COR-L47 (cell line): Measurements from ENCODE around the gene NTF3.

ENCODE experiments used
- DNase-seq: peaks from one replicate; lab custom pipeline; 2025; lab: John Stamatoyannopoulos, UW

NTF3 gene

DNA sequence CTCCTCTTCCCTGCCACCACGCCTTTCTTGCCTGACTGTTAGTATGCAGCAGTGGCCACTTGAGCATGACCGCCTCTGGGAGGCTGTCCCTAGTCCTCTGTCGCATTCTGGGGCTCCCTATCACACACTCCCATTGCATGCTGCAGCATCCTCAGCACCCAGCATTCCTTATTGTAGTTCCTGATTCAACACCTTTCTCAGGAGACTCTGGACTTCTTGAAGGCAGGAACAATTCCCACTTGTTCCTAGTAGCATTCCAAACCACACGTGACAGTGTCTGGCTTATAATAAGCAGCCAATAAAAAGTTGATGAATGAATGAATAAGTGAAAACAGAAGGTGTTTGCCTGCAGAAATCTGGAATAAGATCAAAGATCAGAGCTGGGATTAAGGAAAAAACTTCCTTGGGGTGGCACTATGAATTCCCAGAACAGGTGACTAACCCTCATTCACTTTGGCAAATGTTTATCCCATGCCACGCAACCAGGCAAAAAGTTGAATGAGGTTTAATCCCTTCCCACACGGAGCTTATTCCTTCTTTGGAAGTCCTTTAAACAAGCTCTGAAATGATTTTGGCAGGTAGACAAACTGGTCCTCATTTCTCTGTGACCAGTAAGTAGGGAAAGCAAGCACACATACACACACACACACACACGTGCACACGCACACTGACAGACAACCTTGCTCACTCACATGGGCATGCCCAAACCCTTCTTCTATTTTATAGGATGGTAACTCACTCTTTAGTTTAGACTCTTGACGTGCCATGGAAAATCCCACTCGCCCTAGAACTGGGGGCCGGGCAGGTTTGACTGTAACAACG, 26.5 kb downstream of the NTF3 start:
- no peak for DNase-seq

DNA sequence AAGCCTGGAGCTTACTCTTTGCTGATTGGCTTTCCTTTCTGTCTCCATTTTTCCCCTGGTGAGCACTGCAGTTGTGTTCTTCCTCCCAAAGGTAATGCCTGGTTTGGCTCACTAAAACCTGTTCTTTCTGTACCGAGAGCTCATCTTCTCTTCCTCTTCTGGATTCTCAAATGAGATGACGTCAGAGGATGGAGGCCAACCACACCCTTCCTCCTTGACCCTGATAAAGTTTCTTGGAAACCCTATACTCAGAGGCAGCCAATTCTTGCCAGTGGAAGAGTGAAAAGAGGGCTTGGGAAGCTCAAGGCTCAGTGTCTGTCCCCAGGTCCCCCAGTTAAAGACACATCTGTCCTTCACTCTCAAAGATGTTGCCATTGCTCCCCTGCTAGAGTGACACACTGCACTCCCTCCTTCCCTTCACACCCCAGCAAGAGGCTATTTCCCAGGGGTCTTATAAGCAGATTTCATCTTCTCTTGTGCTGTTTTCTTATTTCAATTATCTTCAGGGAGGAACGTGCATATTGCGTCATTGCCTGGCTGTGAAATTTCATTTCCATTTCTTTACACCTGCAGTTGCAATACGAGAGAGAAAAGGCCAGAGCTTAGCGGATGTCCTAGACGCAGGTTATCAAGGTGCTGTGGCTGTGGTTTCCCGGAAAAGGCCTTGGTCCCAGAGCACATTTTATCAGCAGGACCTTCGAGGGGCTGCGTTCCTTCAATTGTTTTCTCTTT, 27.3 kb downstream of the NTF3 start:
- no peak for DNase-seq

DNA sequence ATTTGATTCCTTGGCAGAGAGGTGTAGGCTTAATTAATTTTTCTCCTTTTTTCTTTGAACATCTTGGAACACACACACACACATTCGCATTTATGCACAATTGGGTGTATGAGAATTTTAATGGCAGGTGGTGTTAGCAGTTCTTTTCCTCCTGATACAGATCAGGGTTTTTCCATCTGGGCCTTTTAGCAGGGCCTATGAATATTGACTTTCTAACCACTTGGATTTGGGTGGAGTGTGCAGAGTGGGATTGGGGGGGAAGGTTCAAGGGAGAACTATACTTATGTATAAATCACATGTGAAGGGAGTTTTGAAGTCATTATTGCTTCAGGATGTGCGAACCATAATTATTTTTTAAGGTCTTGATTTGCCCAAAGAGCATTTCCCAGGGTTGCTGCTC, 28.9 kb downstream of the NTF3 start:
- DNase-seq: no peak

DNA sequence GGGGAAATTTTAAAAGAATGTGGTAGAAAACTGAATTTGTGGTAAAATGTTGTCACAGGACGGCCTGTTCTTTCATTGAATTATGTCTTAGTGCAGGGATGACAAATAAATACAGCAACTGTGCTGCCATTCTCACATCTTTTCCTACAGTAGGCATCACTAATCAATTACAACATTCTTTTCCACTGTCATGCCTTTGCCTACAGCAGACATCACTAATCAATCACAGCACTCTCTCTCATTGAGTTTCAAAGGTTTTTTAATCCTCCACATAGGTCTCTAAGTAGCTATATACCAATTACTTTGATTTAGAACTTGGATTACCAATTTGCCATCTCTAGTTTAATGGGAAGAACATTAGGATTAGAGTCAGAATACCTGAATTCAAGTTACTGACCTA, 30.1 kb downstream of the NTF3 start:
- DNase-seq: no peak

DNA sequence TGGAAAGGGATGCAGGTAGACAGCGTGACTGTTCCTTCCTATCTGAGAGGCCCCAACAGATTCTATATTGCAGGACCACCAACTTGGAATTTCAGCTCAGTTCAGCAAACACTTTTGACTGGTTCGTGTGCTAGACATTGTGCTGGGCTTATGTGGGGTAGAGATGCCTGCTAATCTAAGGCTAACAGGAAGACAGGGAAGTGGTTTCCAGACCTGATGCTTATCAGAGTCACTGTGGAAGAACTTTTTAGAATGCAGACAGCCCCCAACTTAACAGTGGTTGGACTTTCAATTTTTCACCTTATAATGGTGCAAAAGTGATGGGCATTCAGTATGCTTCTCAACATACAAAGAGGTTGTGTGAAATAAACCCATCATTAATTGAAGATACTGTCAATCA, 32.2 kb downstream of the NTF3 start:
- no peak for DNase-seq

DNA sequence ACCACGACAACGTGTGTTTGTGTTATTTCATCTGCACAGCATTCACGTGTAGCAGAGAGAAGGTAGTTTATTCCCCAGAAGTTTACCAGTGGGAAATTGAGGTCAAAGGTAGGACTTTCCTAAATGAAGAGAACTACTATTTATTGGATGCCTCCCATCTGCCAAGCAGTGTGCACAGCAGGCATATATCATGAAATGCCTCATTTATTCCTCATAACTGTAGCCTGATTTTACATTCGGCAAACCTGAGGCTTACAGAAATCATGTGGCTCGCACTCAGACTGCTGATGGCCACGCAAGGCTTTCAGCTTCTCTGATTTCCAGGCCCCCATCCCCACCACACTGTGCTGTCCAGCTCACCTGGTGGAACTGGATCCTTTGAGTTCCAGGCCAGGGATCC, 33.5 kb downstream of the NTF3 start:
- no peak for DNase-seq

DNA sequence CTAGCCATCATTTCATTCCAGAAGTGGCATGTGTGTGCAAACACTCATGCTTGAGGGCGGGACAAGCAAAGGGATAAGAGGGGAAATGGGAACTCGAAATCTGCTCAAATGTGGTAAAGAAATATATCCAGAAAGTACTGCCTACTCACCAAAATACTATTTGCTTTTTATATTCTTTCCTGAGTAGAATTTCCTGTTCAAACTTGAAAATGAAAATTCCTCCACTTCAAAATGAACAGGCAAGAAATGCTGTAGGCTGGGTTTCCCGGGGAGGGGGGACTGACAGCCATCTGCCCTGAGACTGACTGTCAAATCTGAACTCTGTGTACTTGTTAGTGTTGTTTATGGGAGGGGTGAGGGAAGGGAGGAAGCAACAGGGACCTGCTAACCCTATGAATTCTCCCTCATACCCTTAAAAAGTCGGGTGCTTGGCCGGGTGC, 34.6 kb downstream of the NTF3 start:
- no peak for DNase-seq

DNA sequence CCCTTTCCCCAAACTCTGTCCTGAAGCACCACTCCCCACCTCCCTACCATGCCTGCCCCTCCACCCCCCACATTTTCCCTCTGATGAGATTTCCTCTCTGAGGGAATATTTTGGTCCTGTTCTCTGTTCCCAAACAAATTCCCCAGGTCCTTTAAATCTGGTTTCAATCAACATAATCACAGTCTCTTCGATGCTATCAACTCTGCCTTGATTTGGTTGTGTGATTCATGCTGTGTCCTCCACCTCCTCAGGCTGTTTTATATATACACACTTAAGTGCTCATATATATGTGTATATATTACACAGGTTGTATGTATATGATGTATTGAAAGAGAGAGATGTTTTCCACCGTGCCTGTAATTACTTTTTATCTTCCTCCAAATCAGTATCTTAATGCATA, 36.0 kb downstream of the NTF3 start:
- no peak for DNase-seq

DNA sequence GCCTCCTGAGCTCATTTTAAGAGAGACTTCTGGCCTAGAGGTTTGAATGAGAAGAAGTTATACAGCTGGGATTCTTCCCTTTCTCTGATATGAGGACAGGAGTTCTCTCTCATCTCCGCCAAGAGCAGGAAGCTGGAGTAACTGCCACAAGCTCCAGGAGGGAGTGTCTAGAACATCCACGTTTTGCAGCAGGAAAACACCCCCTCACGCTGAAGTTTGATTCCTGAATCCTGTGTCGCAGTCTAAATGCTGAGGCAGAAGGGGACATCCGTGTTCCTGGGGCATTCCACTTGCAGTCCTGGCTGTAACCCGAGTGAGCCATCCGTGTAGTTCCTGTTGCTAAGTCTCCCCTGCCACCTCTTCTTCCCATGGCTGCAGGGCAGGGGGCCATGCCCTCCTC, 38.3 kb downstream of the NTF3 start:
- DNase-seq: no peak

DNA sequence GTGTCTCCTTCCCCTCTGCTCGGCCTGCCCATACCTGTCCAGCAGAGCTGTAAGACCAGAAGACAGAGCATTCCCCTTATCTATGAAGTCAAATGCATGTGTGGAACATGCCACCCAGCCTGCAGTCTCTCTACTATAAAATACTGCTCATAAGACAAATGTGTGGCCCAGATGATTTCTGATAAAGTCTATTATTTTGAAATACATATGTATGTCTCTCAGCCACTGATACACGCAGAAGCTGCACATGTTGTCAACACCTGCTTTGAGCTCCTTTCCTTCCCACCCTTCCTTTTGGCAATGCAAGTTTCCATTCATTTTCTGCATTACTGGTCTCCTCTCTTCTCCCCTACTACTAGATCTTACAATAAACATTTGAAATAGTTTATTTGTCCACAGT, 38.8 kb downstream of the NTF3 start:
- no peak for DNase-seq

DNA sequence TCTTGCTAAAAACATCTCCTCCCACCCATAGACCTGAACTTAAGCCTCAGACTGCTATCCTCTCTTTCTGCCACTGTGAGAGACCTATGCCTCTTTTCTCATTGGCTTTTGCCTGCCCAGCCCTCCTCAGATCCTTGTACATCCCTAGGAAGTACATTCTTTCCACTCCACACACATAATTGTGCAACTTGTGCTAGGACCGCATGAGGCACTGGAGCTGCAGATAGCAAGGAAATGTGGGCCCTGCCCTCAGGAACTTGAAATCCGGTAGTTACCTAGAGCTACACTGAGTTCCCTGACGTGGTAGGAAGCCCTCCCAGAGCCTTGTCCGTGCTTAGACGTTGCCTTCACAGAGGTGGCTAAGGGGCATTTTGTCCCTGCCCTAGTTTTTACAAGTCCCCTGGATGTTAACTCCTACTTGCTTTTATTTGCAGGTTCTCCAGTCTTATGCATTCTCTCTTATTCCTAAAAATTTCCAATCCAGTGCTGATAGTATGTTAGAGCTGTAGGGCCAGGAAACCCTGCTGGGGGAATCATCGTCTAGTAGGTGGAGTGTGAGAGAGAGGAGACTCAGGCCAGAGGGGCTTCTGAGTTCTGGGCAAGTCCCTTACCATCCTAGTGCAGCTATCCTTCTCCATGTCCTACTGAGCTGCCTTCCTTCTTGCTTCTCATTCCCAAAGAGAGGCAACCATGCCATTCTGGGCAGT, 41.3 kb downstream of the NTF3 start:
- DNase-seq: no peak

DNA sequence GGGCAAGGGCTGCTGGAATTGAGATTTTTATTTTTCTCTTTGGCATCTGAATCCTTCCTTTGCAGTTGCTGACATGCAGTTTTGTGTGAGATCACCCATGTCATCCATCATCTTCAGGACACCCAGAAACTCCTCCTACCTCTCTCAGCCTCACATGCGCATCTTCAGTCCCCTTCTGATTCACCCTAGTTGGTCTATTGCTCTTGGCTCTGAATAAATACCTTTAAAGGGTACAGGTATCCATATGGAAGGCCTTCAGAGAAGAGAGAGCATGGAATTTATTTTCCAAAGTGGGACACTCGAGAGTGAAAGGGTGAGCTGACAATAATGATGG, 41.8 kb downstream of the NTF3 start:
- DNase-seq: no peak

DNA sequence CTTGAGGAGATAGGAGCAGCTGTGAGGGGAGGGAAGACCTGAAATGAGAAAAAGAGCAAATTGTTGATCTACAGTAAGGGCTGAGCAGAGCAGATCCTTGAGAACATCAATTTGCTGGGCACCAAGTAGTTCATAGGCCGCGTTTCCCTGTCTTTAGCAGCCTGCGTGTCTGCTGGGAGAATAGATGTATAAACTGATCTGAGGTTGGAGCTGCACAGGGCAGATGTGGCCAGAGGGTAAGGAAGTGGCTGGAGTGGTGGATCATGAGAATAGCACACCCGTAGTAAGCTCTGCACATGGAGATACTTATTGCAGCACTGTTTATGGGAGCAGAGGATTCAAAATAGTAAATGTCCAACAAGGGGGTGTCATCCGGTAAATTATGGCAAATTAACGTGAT, 44.4 kb downstream of the NTF3 start:
- no peak for DNase-seq

DNA sequence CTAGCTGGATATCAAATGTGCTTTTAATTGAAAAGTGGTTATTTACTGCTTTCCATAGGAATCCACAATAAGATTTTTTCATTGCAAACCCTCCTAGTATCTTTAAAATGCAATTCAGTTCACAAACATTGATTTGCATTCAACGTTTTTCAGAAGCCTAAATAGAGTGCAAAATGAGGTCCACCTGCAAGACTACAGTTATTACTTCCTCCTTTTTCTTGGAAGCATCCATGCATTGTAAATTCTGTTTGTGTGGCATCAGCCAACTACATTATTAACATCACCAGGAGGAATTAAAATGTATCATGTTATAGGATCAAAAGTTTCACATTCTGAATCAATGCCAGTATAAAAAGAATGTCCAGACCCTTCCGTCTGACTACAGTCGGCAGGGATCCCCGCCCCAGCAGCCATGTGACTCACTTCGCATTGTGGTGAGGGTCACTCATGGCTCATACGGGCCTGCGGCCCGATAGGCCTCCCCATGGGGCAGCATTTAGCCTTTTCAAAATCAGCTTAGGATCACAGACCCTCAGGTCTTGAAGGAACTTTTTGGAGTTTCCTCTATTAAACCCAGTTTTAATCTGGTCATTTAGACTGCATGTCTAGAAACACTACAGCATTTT, 46.3 kb downstream of the NTF3 start:
- no peak for DNase-seq

DNA sequence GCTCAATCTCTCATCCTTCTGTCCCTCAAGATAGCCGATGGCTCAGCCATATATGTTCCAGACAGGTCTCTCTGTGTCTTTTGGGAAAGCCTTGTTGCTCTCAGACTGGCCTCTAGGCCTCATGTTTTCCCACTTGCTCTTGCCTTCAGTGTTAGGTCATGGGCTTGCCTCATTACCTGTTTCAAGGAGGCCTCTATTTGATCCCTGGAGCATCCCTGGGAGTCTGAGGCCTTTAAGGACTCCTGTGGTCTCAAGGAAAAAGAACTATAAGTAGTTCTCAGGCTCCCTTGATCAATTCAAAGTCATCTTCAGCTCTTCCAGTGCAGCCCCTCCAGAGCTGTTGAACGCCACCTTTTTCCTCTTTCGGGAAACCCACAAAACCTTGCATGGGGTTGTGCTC, 47.9 kb downstream of the NTF3 start:
- DNase-seq: no peak

DNA sequence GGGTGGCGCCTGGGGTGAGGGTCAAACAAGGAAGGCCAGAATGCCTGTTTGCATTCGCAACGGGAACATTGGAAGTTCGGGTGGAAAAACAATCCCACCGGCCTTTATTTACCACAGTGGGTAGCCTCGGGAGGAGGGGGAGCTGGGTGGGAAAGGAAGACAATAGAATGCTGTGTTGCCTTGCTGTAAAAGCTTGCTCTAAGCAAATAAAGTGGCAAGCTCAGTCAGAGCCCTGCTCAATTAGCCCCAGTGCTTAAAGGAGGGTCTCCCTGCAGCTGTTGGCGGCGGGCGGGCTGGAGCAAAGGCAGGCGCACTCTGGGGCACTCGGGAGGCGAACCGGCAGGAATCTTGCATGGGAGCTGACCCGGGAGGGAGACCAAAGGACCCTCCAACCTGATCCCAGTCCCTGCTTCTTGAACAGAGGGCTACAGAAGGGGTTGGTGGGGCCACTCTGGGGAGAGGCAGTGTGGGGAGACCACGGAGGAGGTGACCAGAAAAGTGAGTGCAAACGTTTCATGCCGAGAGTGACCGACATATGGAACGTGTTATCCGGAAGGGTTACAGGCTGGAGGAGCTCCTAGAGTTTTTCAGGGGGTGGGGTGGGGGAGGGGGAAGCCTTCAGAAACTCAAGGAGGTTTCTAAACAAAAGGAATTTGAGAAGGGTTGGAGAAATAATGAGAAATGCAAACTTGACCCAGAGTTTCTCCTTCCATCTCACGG, 48.5 kb downstream of the NTF3 start:
- peak; percentile 66 for DNase-seq

DNA sequence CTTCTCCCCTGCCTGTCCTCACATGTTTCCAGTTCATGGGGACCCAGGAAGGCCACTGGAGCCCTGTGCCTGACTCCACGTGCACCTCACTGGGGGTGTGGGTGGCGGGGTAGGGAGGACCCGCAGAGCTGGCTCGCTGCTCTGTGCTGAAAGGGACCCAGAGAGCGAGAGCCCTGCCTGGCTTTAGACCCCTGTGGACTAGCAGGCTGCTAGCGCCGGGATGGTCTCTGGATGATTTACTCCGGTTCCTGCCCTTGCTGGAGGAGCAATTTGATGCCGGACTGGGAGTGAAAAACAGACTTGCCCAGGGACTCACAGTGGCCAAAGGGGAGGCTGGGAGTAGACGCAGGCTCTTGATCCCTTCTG, 49.0 kb downstream of the NTF3 start:
- DNase-seq: no peak

DNA sequence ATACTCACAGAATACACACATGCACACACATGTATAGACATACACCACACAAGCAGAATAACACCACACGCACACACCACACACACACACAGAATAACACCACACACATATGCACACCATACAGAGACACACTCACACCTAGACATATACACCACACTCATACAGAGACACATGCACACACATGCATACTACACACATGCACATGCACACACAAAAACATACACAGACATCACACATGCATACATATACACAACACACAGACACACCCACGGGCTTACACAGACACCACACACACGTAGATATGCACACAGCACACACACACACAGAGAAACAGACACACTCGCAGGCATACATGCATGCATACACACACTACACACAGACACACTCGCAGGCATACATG, 49.7 kb downstream of the NTF3 start:
- DNase-seq: no peak

DNA sequence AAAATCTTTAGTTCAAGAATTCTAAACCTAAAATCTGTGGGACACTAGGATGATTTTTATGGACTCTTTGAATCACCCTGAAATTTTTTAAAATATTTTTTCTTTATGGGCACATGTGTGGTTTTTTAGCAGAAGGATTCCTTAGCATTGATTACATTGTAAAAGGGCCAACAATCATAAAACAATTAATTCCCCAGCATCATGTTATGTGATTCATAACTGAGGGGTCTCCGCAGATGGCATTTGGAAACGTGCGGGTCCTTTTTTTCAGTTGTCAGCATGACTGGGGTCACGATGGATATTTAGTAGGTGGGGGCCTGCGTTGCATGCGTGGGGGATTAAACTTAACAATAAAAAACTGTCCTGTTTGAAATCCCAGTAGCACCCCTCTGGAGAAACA, 52.5 kb downstream of the NTF3 start:
- DNase-seq: no peak

DNA sequence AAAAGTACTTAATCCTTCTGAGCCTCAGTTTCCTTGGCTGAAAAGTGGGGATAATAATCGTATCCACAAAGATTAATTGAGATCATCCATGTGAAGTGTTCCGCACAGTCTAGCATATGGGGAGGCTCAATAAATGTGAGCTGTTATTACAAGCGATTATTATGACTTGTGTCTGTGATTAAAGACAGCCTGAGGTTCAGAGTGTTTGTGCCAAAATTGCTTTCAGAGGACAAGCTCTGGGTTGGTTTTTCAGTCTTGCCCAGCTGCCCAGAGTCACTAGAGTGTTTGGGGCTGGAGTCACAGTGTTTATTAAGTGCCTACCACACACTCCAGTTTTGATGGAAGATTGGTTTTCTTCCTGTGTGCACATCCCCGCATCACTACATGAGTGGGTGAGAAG, 53.5 kb downstream of the NTF3 start:
- DNase-seq: no peak

DNA sequence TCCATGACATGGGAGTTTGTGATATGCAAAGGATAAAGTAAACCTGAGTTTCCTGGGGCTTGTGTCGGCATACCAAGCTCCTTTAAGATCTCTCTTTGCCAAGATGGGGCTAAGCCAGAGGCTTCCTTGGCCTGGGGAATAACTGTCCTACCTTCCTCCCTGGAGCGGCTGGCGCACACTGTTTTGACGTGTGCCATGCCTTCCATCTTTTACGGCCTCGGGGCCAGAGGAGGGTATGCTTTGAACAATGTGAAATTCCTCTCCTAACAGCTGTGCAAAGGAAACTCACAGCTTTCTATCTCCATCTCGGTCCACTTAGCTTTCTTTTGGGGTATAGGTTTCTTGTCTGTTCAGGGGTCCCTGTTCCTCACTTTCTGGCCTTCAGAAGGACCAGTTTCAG, 55.2 kb downstream of the NTF3 start:
- no peak for DNase-seq

DNA sequence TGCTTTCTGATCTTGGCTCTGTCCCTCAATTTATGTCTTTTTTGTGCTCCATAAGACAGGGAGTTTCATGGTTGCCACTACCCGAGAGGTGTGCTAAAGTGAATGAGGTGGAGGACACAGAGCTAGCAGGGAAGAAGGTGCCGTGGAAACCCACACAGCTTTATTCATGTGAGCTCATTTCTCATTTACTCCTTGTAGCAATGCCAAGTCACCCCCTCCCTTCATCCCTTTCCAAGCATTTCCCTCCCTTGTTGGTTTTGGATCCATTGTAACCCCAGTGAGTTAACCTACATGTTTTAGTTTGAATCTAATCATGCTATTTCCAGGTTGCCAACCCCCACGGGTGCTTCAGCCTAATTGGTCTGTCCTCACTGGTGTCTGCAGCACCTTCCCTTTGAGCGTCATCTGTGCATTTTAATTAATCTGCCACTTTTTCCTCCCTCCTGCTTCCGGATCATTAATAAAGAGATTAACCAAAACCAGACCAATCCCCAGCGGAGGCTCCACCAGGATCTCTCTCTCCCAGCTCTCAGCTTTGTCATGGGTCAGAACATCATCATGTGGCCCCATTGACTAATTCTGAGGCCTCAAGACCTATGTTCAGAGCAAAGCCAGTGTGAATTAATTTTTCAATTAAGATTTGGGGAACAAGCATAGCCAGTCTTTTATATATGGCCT, 56.2 kb downstream of the NTF3 start:
- DNase-seq: no peak
